Germinal center (tissue), 1 donor: ENCODE measurements around the gene MED13L.

Experiments
- DNase-seq: peaks from one replicate; pipeline ENCODE4 v3.0.0; 2012; ENCODE audit warnings: mixed read lengths, low spot score

The MED13L gene

GRCh38 chr12:115941362-115941761 is 336.1 kb downstream of the MED13L start:
- no peak for DNase-seq

- DNase-seq: no peak
Observed at GRCh38 chr12:115938794-115939377, 338.6 kb downstream of the MED13L start.

GRCh38 chr12:115936997-115937916 is 340.2 kb downstream of the MED13L start:
- DNase-seq: no peak

DNA sequence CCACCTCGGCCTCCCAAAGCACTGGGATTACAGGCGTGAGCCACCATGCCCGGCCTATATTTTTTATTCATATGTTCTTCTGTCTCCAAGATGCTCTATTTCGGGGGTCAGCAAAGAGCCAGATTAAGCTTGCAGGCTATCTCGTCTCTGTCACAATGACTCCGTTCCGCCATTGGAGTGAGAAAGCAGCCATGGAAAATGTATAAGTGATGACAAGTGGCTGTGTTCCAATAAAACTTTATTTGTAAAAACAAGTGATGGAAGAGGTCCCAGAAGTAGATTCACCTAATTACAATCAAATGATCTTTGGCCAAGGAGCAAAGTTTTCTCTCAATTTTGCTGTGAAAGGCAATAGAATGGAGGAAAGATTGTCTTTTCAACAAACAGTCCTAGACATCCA is 342.6 kb downstream of the MED13L start:
- no peak for DNase-seq

- DNase-seq: no peak
Observed at GRCh38 chr12:115934046-115934445, 343.4 kb downstream of the MED13L start.

DNA sequence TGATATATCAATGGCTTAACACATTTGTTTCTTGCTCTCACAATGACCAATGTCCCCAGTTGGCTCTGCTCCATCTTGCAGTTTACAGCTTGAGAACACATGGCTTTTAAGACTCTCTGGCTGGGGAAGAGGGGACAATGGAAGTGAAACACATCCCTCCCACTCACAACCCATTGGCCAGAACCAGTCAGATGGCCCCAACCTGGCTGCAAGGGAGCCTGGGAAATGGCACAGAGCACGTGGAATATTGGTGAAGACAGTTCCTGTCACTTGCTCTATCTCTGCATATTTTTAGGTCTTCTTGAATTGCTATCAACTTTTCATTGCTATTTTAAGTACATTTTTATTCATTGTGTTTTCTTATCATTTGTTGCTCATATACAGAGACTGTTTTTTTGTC is 345.4 kb downstream of the MED13L start:
- no peak for DNase-seq

DNA sequence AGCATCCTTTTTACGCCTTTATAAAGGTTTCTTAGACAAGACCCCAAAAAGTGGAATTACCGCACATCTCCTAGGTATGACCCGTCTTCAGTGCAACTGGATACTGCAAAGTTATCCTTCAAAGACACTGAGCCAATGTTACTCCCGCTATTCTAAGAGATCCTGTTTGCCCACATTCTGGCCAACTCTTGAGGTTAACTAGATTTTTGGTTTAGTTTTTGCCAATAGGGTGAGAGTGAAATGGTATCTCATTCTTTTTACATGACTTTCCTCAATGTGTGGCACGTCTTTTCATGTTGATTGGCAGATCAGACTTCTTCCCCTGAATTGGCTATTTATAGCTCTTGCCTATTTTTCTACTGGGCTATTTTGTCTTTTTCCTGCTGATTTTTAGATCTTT is 347.2 kb downstream of the MED13L start:
- no peak for DNase-seq

DNA sequence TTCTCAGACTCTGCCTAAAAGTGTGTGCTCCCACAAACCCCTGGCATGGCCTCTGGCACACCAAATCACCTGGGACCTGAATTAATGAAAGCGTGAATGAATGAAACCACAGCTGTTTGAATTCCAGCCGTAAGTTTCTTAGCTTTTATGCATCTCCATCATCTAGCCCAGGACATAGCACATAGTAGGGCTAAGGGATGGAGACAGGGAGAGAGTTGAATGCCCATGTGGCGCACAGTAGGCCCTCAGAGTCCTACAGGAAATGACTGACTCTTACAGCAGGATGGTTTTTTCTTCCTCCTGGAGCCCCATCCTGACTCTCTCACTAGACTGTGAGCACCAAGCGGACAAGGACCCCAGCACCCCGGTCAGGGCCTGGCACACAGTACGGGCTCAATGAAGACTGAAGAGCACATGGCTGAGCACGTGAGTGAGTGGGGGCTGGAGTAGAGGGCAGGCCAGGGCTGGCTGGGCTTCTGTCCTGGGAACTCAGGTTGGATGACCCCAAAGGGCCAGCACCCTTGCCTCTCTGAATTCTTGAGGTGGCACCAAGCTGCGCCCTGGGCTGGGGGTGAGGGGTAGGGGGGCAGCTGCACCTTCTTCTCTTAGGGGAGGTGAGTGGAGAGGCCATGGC is 351.3 kb downstream of the MED13L start:
- no peak for DNase-seq

DNA sequence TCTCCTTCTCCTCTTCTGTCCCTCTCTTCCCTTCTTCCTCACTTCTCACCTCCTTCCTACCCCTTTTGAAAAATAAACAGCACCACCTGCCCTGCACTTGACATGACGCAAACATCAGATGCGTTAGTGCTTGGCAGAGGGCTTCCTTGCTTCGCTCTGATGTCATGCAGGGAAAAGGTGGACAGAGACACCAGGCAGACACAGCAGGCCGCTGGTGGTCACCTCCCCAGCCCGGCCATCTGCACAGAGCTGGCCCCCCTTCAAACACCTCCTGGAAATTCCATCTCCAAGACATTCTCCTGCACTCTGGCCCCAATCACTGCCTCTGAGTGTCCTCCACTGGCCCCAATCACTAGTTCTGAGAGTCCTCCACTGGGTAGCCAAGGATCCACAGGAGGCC is 353.6 kb downstream of the MED13L start:
- no peak for DNase-seq

GRCh38 chr12:115922952-115923564 is 354.4 kb downstream of the MED13L start:
- no peak for DNase-seq

- DNase-seq: no peak
Observed at GRCh38 chr12:115920395-115921183, 356.9 kb downstream of the MED13L start.

DNA sequence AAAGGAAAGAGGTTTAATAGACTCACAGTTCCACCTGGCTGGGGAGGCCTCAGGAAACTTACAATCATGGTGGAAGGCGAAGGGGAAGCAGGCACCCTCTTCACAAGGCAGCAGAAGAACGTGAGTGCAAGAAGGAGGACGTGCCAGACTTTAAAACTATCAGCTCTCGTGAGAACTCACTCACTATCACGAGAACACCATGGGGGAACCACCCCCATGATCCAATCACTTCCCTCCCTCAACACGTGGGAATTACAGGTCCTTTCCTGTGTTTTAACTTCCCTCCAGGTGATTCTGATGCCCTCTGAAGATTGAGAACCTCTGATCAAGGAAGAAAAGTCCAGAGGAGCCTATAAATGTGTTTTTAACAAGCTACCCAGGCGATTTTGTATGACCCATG is 358.7 kb downstream of the MED13L start:
- no peak for DNase-seq

DNA sequence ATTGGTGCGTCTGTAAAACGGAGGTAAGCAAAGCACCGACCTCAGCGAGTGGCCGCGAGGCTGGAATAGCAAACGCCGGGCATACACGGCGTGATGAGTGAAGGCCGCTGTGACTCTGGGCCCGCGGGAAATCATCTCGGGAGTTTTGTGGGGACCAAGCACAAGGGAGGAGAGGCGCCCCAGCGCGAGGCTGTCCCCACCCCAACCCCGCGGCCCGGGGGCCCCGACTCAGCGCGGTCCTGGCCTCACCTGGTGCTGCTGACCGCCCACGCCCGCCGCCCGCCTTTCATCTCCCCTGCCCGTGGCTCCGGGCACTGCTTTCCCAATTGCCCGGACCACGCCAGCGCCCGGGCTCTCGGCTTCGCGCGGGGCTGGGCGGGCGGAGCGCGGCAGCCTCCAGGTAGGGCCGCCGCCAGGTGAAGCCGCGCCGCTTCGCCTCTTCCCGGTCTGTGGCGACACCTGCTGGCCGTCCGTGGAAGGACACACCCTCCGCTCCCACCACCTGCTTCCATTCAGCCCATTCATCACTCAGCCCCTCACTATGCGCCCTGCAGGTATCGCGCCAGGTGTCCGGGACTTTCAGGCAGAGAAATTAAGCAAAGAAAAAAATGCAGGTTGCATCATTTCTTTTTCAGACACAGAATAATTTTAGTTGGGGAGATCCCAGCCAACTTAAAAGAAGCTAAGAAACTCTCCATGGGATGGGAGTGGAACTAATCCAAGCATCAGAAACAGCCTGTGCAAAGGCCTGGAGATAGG is 360.4 kb downstream of the MED13L start:
- peak; percentile 73 for DNase-seq

GRCh38 chr12:115914122-115914521 is 363.4 kb downstream of the MED13L start:
- DNase-seq: no peak

- no peak for DNase-seq
Observed at GRCh38 chr12:115912440-115912839, 365.1 kb downstream of the MED13L start.

- DNase-seq: no peak
Observed at GRCh38 chr12:115911360-115911759, 366.1 kb downstream of the MED13L start.

GRCh38 chr12:115910057-115910456 is 367.4 kb downstream of the MED13L start:
- no peak for DNase-seq
